Measurements from ENCODE around the gene OMP.

Gene OMP

GRCh38 chr11:77152846-77153245, 50.2 kb downstream of the OMP start:
- Histone ChIP-seq H3K27ac (ENCODE audit: low read length, poor library complexity, severe bottlenecking) (no peak overlapping the region), H3K4me3 (ENCODE audit: insufficient read depth in 1 of 2, low read depth in 1 of 2, low read length in 2 of 2) (no peak overlapping the region), H3K4me2 (ENCODE audit: low read length, poor library complexity, severe bottlenecking) (no peak overlapping the region), H3K27me3 (ENCODE audit: control insufficient read depth in 1 of 2, insufficient read depth in 1 of 2, low read length in 2 of 2) (peaks cover 3 to 51% of the 10 kb centered on the region in 2 experiments), H4K91ac (ENCODE audit: low read length) (no peak overlapping the region), H3K9ac (ENCODE audit: low read length) (no peak overlapping the region), H3K36me3 (ENCODE audit: control insufficient read depth in 1 of 2, insufficient read depth in 2 of 2, low read depth in 1 of 2, low read length in 2 of 2) (no peaks in the 10 kb centered on the region), H3K9me3 (ENCODE audit: control insufficient read depth, low read length) (no peaks in the 10 kb centered on the region), H3K4me1 (ENCODE audit: control insufficient read depth, insufficient read depth, low read depth, low read length) (peaks cover 9% of the 10 kb centered on the region), H3K23ac (ENCODE audit: low read length in 2 of 2) (no peak overlapping the region), H2AFZ (ENCODE audit: low read depth, low read length) (no peak overlapping the region), H3K4ac (ENCODE audit: low read depth in 1 of 2, low read length in 2 of 2) (no peak overlapping the region), H2BK15ac (ENCODE audit: low read depth, poor library complexity, severe bottlenecking) (no peak overlapping the region), H3K79me1 (replicated peaks; ENCODE audit: low read length, poor library complexity, severe bottlenecking) (no peaks in the 10 kb centered on the region), H3K18ac (ENCODE audit: low read depth in 1 of 2, low read length in 2 of 2) (no peak overlapping the region), H2BK5ac (ENCODE audit: low read depth, low read length, poor library complexity, severe bottlenecking) (no peak overlapping the region), H2AK5ac (ENCODE audit: low read length, severe bottlenecking) (no peak overlapping the region), H3K14ac (ENCODE audit: low read length in 2 of 2) (no peak overlapping the region), H2BK12ac (ENCODE audit: low read length in 2 of 2) (no peak overlapping the region), H2BK120ac (ENCODE audit: low read depth, low read length) (no peak overlapping the region), H4K8ac (ENCODE audit: low read length) (no peak overlapping the region)
- DNase-seq, result no peak
- WGBS, result 89% methylated on average over 6 of the region's 6 CpGs

Data from mesenchymal stem cell (in vitro differentiated cells and primary cell).